DOHH2 (cell line): ENCODE measurements around the gene FASTKD3.

Source experiments
- H3F3A ChIP-seq: fragments of 200-600 bp; sonication (generic), shearing (Covaris generic); 2 replicates; pipeline ENCODE4 v1.6.0; 2016; ENCODE audit warnings: antibody characterized with exemption, mild to moderate bottlenecking; ENCODE audit not compliant: control insufficient read depth, insufficient read depth
- H3K27ac ChIP-seq: fragments of 200-600 bp; sonication (generic); 2 replicates; pipeline ENCODE4 v1.5.1; 2014; ENCODE audit warnings: low read depth, mild to moderate bottlenecking, low read length, moderate library complexity
- H3K27me3 ChIP-seq: fragments of 200-600 bp; sonication (generic); 2 replicates; pipeline ENCODE4 v1.6.1; 2014; ENCODE audit warnings: mild to moderate bottlenecking, low read length, mixed read lengths; ENCODE audit not compliant: control insufficient read depth
- H3K36me3 ChIP-seq: fragments of 200-600 bp; sonication (generic); 2 replicates; pipeline ENCODE4 v1.6.1; 2014; ENCODE audit warnings: mild to moderate bottlenecking, low read length, moderate library complexity, mixed read lengths; ENCODE audit not compliant: control insufficient read depth
- H3K4me1 ChIP-seq: fragments of 200-600 bp; sonication (generic); 2 replicates; pipeline ENCODE4 v1.6.1; 2014; ENCODE audit warnings: mild to moderate bottlenecking, low read length, mixed read lengths; ENCODE audit not compliant: control insufficient read depth
- H3K4me2 ChIP-seq: fragments of 200-600 bp; sonication (generic); 2 replicates; pipeline ENCODE4 v1.6.0; 2014; ENCODE audit warnings: mild to moderate bottlenecking, low read length, moderate library complexity
- H3K4me3 ChIP-seq: fragments of 200-600 bp; sonication (generic); 2 replicates; pipeline ENCODE4 v1.5.1; 2014; ENCODE audit warnings: mild to moderate bottlenecking, low read length, mixed read lengths
- H3K79me2 ChIP-seq: fragments of 200-600 bp; sonication (generic); 2 replicates; pipeline ENCODE4 v1.6.1; 2014; ENCODE audit warnings: mild to moderate bottlenecking, low read length, mixed read lengths; ENCODE audit not compliant: control insufficient read depth
- H3K9me2 ChIP-seq: fragments of 200-600 bp; sonication (generic); replicated peaks from 2 replicates; pipeline ENCODE4 v1.6.1; 2014; ENCODE audit warnings: mild to moderate bottlenecking, low read length, mixed read lengths; ENCODE audit not compliant: control insufficient read depth
- H3K9me3 ChIP-seq: fragments of 200-600 bp; sonication (generic); 2 replicates; pipeline ENCODE4 v1.6.1; 2014; ENCODE audit warnings: antibody characterized with exemption, low read length, mixed read lengths; ENCODE audit not compliant: control insufficient read depth, insufficient read depth
- H4K20me1 ChIP-seq: fragments of 200-600 bp; sonication (generic); 2 replicates; pipeline ENCODE4 v1.6.0; 2014; ENCODE audit warnings: low read depth, mild to moderate bottlenecking, antibody characterized with exemption, low read length, moderate library complexity; ENCODE audit not compliant: control insufficient read depth, insufficient read depth
- CTCF ChIP-seq: fragments of 200-600 bp; sonication (generic); IDR thresholded peaks from one replicate; pipeline ENCODE4 v1.5.1; 2014; ENCODE audit warnings: antibody characterized with exemption, mild to moderate bottlenecking, low read depth, low read length; ENCODE audit not compliant: poor library complexity, severe bottlenecking
- EZH2phosphoT487 ChIP-seq: fragments of 200-600 bp; sonication (generic); IDR thresholded peaks from 2 replicates; pipeline ENCODE4 v1.6.1; 2017; ENCODE audit warnings: borderline replicate concordance, mild to moderate bottlenecking, antibody characterized with exemption, low read length, moderate library complexity, mixed read lengths

Gene FASTKD3

DNA sequence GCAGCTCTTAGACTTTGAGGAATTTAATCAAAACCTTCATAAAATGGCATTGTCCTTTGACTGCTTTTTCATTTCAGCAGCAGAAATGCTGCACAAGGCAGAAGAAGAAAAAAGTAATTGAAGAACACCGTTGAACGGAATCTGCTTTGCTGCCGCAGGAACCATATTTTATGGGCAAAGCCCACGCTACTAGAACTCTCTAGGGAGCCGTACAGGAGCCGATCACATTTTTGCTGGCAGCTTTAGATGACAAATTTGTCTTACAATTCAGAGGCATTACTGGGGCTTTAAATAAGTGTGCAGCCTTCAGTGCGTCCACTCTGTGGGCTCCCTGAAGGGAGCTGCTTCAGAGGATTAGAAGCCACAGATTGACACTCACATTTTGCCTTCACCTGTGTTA is 23.3 kb downstream of the FASTKD3 start:
- Histone ChIP-seq H3K9me2 (no peaks in the 10 kb centered on the region), H3K9me3 (no peaks in the 10 kb centered on the region), H3K79me2 (no peaks in the 10 kb centered on the region), H3F3A (no peaks in the 10 kb centered on the region), H3K4me3 (no peak overlapping the region), H3K27me3 (peaks cover 2% of the 10 kb centered on the region), H3K27ac (no peak overlapping the region), H3K4me1 (no peaks in the 10 kb centered on the region), H4K20me1 (no peaks in the 10 kb centered on the region), H3K4me2 (no peak overlapping the region), H3K36me3 (no peaks in the 10 kb centered on the region)
- TF ChIP-seq EZH2phosphoT487 (no peak), CTCF (no peak)

GRCh38 chr5:7844901-7845300 is 23.9 kb downstream of the FASTKD3 start:
- Histone ChIP-seq H3K4me2 (no peak overlapping the region), H3K79me2 (no peaks in the 10 kb centered on the region)

DNA sequence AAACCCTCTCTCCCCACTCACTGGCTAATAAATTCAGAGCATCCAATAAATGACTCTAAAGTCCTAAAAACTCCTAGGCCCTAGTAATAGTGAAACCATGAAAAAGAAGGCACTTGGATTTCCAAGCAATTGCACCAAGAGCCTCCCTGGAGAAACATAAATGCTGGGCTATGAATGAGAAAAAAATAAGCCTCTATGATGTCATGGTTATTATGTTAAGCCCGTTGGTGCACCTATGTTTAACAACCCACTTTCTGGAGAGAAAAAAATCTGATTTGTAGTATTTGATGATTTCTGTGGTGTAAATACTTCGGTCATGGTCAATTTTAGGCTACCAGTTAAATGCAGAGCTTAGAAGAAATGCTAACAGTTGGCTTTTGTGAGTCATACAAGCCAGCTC is 26.3 kb downstream of the FASTKD3 start:
- Histone ChIP-seq H3F3A (no peaks in the 10 kb centered on the region), H3K36me3 (no peaks in the 10 kb centered on the region), H3K4me3 (no peak overlapping the region), H3K4me1 (no peaks in the 10 kb centered on the region), H3K79me2 (no peaks in the 10 kb centered on the region), H4K20me1 (no peaks in the 10 kb centered on the region), H3K4me2 (no peak overlapping the region), H3K9me2 (no peaks in the 10 kb centered on the region; the same call in 1 of the 2 replicates), H3K9me3 (no peaks in the 10 kb centered on the region), H3K27ac (no peak overlapping the region), H3K27me3 (no peaks in the 10 kb centered on the region; the same call in 1 of the 2 replicates)
- TF ChIP-seq CTCF = no peak
- TF ChIP-seq EZH2phosphoT487 = no peak

More at GRCh38 chr5:7844901-7845300, 23.9 kb downstream of the FASTKD3 start:
- peaks cover 2% of the 10 kb centered on the region for H3K27me3 ChIP-seq
- H3K4me3 ChIP-seq = no peak overlapping the region
- no peaks in the 10 kb centered on the region for H3K4me1 ChIP-seq
- H3K27ac ChIP-seq = no peak overlapping the region
- H3K9me3 ChIP-seq = no peaks in the 10 kb centered on the region
- H3F3A ChIP-seq = no peaks in the 10 kb centered on the region
- H3K9me2 ChIP-seq = no peaks in the 10 kb centered on the region; the same call in 1 of the 2 replicates
- no peaks in the 10 kb centered on the region for H4K20me1 ChIP-seq
- H3K36me3 ChIP-seq = no peaks in the 10 kb centered on the region
- TF ChIP-seq CTCF = no peak
- TF ChIP-seq EZH2phosphoT487 = no peak
